ES-I3 (cell line): ENCODE results near the gene SRPK3.

Experiments
- H3K36me3 ChIP-seq: 2 replicates; pipeline ENCODE4 v1.6.1; 2013; ENCODE audit warnings: mild to moderate bottlenecking, low read length, control low read depth, moderate library complexity; ENCODE audit not compliant: insufficient read depth
- H3K4me1 ChIP-seq: 2 replicates; pipeline ENCODE4 v1.6.1; 2013; ENCODE audit warnings: mild to moderate bottlenecking, control low read depth, low read length; ENCODE audit not compliant: insufficient read depth
- H3K9ac ChIP-seq: 2 replicates; pipeline ENCODE4 v1.6.1; 2013; ENCODE audit warnings: low read depth, mild to moderate bottlenecking, low read length, moderate library complexity
- H3K9me3 ChIP-seq: 2 replicates; pipeline ENCODE4 v1.6.1; 2013; ENCODE audit warnings: mild to moderate bottlenecking, low read length, moderate library complexity; ENCODE audit not compliant: control insufficient read depth, insufficient read depth

Gene SRPK3

DNA sequence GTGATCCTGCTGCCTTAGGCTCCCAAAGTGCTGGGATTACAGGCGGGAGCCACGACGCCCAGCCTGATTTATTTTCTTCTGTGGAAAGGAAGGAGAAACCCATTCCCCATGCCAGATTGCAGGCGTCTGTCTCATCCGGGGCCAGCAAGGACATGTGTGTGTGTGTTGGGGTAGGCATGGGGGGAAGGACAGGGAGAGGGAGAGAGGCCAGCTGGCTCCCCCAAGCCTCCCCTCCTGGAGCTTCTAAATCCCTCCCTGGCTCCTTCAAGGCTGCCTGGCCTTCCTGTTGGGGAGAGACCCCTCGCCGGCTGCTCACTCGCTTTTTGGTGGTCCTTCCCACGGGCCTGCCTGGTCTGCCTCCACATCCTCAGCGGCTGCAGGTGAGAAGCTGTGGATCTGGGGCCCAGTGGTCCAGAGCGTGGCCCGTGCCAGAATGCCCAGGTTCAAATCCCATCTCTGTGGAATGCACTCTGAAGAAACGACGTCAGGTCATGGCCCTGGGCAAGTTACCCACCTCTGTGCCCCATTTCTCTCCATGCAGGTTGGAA, 18.1 kb upstream of the SRPK3 start:
- H3K36me3 ChIP-seq = no peaks in the 10 kb centered on the region
- no peaks in the 10 kb centered on the region for H3K9me3 ChIP-seq
- peaks cover 5% of the 10 kb centered on the region; the same call in 1 of the 2 replicates for H3K4me1 ChIP-seq
- H3K9ac ChIP-seq = no peak overlapping the region

DNA sequence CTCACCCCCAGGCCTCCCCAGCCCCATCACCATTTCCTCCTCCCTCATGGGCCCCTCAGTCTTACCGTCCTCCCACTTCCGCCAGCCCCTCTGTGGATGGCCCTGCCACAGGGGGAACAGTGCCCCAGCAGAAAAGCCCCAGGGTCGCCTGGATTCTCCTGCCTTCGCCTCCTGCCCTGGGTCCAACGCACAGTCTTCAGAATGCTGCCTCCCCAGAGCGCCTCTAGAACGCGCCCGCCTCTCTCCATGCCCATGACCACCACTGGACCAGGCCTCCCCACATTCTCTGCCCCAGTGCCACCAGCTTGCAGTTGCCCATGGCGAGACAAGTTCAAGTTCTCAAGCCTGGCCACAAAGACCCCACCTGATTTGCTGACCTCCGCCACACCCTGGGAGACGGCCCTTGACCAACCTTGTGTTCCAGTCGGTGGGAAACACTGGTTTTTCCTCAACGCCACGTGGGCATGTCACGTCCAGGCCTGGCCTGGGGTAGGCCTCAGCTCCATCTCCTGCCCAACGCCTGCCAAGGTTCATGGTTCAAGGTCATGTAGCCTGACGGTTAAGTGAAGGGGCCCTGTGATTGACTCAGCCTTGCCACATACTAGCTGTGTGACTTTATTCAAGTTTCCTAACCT, 17.4 kb upstream of the SRPK3 start:
- peaks cover 5% of the 10 kb centered on the region; the same call in 1 of the 2 replicates for H3K4me1 ChIP-seq
- H3K9me3 ChIP-seq = no peaks in the 10 kb centered on the region
- no peak overlapping the region for H3K9ac ChIP-seq
- no peaks in the 10 kb centered on the region for H3K36me3 ChIP-seq

DNA sequence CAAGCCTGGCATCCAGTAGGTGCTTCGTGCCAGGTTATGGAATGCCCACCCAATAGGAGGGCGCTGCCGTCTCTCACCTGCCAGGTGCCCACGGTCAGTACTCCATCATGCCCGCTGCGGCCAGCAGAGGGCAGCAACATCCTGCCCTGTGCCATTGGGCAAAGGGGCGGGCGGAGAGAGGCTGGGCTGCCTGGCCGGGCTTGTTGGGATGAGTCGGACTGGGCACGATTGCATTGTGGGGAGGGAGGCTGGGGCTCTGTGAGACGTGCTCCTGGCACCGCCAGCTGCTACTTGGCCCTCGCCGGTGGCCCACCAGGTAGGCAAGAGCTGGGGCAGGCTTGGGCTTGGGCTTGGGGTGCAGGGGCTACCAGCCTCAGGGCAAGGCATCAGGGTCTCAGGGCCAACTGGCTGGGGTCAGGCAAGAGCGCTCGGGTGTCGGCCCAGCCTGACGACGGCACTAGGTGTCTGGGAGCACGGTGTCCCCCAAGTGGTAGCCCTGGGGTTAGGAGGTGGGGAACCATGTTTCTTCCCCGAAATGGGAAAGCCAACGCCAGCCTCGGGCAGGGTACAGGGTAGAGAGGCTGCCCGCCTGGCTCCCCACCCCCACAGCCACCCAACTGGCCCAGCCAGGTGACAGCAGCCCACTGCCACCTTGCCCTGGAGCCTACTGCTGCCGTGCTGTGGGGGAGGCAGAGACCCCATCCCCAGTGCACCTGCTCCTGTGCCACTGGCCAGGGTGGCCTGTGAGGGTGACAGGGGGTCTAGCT, 16.7 kb upstream of the SRPK3 start, which contains the start of gene PLXNB3:
TSS of gene PLXNB3 (plus strand) at position 261 of the 767 bp plus-strand sequence. CDS start 1,287 bp downstream, outside the sequence.
- H3K36me3 ChIP-seq = no peaks in the 10 kb centered on the region
- H3K4me1 ChIP-seq = peaks cover 5% of the 10 kb centered on the region; the same call in 1 of the 2 replicates
- H3K9ac ChIP-seq = no peak within 1 kb of the TSS
- no peaks in the 10 kb centered on the region for H3K9me3 ChIP-seq

DNA sequence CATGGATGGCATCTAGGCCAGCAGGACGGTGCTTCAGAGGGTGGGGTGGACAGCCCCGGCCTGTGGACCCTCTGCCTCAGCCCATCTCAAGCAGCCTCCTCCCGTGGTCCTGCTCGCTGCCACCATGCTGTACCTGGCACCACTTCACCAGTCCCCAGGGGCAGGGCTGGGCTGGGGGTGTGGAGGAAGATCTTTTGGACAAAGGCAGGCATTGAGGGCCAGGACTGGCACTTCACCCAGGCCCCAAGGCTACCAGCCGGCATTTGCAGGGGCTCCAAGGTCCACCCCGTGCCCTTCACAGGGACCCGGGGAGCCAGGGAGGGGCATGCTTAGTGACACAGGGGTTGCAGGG, 16.1 kb upstream of the SRPK3 start:
- Histone ChIP-seq H3K4me1 (peaks cover 5% of the 10 kb centered on the region; the same call in 1 of the 2 replicates), H3K9me3 (no peaks in the 10 kb centered on the region), H3K9ac (no peak overlapping the region), H3K36me3 (no peaks in the 10 kb centered on the region)

DNA sequence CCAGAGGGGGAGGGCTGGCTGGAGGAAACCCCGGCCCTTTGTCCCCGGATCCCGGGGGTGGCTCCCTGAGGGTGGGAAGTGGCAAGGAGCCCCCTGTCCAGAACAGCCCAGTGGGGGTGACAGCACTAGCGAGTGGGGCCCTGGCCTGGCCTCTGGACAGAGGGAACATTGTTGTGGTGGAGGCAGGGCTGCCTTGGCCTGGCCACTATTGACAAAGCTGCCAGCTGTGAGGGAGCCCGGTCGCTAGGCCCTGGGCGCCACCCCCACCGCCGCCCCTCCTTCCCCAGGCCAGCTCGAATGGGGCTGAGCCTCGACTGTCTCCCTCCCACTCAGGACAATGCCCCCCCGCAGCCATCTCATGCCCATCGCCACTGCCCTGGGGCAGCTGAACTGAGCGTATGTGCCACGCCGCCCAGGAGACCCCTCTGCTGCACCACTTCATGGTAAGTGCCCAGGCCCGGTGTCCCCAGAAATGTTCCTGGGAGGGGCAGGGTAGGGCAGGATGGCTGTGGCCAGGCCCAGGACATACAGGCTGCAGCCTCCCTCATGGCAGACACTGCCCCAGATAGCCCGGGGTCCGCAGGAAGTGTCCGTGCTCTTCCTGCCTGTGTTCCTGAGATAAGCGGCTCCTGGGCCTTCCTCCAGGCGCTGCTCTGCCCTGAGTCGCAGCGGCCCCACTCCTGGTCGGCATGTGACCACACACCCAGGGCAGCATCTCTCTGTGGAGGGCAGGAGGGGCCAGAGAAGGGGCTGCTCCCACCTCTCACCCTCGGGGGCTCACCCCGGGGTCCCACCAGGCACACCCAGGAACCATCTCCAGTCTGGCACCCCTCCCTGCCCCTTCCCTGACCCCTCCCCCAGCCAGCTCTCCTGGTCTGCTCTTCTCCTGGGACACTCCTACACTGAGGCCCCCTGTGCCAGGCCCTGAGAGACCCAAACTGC, 15.4 kb upstream of the SRPK3 start:
- Histone ChIP-seq H3K9me3 (no peaks in the 10 kb centered on the region), H3K36me3 (no peaks in the 10 kb centered on the region), H3K4me1 (peaks cover 5% of the 10 kb centered on the region; the same call in 1 of the 2 replicates), H3K9ac (peak overlapping the region; percentile 46; the same call in 1 of the 2 replicates)

DNA sequence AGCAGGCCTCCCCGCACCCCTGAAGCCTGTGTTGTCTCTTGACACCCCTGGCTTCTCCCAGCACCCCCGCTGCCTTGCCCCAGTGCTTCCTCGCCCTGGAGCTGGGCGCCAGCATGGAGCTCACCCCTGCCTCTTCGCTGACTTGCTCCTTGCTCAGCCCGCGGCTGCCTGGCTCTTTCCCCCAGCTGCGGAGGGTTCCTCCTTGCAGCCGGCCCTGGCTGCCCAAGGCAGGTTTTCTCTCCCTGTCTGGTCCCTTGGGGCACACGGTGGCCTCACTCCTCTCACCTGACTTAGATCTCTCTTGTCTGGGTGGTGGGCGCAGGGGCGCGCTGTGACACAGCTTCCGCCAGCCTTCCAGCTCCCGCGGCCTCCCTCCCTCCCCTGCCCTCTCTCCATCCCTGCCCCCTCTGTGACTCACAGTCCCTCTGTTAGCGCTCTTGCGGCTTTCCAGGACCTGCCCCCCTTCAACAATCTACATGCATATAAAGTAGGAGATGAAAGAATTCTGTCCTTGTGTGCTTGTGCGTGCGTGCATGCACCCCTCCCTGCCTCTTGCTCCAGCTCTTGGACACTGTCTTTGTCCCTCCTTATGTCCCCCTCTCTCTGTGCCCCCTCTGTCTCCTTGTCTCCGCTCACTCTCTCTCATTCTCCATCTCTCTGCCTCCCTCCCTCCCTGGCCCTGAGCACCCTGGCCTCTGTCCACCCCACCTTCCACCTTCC, 14.6 kb upstream of the SRPK3 start:
- Histone ChIP-seq H3K4me1 (peaks cover 5% of the 10 kb centered on the region; the same call in 1 of the 2 replicates), H3K9me3 (no peaks in the 10 kb centered on the region), H3K9ac (peak overlapping the region; percentile 46), H3K36me3 (no peaks in the 10 kb centered on the region)

DNA sequence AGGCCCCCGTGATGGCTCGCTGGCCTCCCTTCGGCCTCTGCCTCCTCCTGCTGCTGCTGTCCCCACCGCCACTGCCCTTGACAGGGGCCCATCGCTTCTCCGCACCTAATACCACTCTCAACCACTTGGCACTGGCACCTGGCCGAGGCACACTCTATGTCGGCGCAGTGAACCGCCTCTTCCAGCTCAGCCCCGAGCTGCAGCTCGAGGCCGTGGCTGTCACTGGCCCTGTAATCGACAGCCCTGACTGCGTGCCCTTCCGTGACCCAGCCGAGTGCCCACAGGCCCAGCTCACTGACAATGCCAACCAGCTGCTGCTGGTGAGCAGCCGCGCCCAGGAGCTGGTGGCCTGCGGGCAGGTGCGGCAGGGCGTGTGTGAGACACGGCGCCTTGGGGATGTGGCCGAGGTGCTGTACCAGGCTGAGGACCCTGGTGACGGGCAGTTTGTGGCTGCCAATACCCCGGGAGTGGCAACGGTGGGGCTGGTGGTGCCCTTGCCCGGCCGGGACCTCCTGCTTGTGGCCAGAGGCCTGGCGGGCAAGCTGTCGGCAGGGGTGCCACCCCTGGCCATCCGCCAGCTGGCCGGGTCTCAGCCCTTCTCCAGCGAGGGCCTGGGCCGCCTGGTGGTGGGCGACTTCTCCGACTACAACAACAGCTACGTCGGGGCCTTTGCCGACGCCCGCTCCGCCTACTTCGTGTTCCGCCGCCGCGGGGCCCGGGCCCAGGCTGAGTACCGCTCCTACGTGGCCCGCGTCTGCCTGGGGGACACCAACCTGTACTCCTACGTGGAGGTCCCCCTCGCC, 13.8 kb upstream of the SRPK3 start:
- Histone ChIP-seq H3K9ac (no peak overlapping the region), H3K36me3 (no peaks in the 10 kb centered on the region), H3K4me1 (peaks cover 5% of the 10 kb centered on the region; the same call in 1 of the 2 replicates), H3K9me3 (no peaks in the 10 kb centered on the region)

DNA sequence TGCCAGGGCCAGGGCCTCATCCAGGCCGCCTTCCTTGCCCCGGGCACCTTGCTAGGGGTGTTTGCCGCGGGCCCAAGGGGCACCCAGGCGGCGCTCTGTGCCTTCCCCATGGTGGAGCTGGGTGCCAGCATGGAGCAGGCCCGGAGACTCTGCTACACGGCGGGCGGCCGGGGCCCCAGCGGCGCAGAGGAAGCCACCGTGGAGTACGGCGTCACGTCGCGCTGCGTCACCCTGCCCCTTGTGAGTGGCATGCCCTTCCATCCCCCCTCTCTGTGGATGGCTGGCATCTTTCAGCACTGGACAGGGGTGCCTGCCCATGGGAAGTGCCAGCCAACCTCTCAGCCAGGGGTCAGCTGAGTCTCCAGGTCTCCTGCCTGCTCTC, 13.2 kb upstream of the SRPK3 start:
- Histone ChIP-seq H3K9ac (no peak overlapping the region), H3K9me3 (no peaks in the 10 kb centered on the region), H3K36me3 (no peaks in the 10 kb centered on the region), H3K4me1 (peaks cover 5% of the 10 kb centered on the region; the same call in 1 of the 2 replicates)

DNA sequence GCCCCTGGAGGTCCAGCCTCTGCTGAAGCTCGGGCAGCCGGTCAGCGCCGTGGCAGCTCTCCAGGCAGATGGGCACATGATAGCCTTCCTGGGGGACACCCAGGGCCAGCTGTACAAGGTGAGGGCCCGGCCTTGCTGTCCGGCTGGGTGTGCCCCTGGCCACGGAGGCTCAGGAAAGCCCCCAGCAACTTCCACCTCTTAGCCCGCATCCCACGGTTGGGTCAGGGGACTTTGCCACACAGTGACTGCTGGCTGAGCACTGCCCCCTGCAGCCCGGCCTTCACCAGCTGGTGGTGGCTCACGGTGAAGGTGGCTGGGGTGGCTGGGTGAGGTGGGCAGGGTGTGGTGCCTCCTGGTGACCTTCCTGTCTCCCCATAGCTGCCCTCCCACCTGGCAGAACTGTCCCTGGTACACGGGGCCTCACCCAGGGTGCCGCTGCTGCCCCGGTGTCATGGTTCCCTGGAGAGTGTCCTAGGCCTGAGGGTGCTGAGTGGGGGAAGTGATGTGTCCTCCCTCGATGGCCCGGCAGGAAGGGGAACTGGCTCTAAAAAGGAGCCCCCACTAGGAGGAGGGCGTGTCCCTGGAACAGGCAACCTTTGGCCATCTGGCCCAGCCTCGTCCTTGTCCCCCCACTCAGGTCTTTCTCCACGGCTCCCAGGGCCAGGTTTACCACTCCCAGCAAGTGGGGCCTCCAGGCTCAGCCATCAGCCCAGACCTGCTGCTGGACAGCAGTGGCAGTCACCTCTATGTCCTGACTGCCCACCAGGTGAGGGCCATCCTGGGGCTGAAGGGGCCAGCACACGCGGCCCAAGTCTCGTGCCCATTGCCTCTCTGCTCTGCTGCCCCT, 12.3 kb upstream of the SRPK3 start:
- H3K9ac ChIP-seq = no peak overlapping the region
- no peaks in the 10 kb centered on the region for H3K36me3 ChIP-seq
- no peaks in the 10 kb centered on the region for H3K9me3 ChIP-seq
- H3K4me1 ChIP-seq = peaks cover 5% of the 10 kb centered on the region; the same call in 1 of the 2 replicates

DNA sequence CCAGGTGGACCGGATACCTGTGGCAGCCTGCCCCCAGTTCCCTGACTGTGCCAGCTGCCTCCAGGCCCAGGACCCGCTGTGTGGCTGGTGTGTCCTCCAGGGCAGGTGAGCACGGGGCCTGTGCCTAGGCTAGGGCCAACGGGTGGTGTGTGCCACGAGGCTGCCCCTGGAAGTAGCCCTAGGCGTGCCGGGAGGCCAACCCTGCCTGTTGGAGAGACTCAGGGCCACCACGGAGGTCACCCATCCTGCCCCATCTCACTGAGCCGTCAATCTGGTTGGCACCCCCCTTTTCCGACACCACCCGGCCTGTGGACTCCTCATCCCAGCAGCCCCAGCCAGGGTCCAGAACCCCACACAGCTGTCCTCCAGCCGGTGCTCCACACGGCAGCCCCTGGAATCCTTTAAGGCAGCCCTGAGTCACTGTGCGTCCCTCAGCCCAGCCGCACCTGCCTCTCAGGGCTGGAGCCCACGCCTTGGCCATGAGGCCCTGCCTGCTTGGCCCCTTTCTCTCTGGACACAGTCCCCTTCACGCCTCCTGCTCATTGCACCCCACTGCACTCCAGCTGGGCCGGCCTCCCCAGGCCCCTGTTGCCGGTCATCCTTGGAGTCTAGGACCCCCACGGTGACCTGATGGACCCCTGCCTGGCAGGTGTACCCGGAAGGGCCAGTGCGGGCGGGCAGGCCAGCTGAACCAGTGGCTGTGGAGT, 11.5 kb upstream of the SRPK3 start:
- Histone ChIP-seq H3K4me1 (peaks cover 5% of the 10 kb centered on the region; the same call in 1 of the 2 replicates), H3K36me3 (no peaks in the 10 kb centered on the region), H3K9ac (no peak overlapping the region), H3K9me3 (no peaks in the 10 kb centered on the region)

DNA sequence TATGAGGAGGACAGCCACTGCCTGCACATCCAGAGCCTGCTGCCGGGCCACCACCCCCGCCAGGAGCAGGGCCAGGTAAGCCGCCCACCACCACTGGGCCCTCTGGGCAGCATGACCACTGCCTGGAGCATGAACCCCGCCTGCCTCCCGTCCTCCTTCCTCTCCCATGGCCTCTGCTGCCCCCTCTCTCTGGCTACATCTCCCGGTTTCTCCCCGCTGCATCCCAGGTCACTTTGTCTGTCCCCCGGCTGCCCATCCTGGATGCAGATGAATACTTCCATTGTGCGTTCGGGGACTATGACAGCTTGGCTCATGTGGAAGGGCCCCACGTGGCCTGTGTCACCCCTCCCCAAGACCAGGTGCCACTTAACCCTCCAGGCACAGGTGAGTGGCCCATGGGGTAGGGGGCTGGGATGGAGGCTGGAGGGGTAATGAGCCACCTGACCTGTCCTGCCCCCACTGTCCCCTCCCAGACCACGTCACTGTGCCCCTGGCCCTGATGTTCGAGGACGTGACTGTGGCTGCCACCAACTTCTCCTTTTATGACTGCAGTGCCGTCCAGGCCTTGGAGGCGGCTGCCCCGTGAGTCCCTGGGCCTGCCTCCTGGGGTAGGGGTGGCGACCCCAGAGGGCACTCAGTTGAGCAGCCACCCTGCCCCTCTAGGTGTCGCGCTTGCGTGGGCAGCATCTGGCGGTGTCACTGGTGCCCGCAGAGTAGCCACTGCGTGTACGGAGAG, 10.8 kb upstream of the SRPK3 start:
- Histone ChIP-seq H3K9me3 (no peaks in the 10 kb centered on the region), H3K36me3 (no peaks in the 10 kb centered on the region), H3K9ac (no peak overlapping the region), H3K4me1 (peaks cover 5% of the 10 kb centered on the region; the same call in 1 of the 2 replicates)
